ENCODE results near the gene PIK3R2. TPM values are rescaled to one million over a fixed set of nuclear protein-coding genes. Genes with fewer than 3 reads are reported as not detected.
A peak's percentile ranks its signal among the peaks of the same experiment; 100 is the strongest.

The PIK3R2 gene
- total and polyA plus RNA-seq, 2 of the 13 experiments (the other 11 are each of a cell fraction or from before 2014, with no cell fraction given): 18.6 to 25.3 TPM

- TF ChIP-seq FOXP1 (IDR thresholded peaks at IDR 0.05) (no peak), FOXP1 (CRISPR knock-in tag; IDR thresholded peaks at IDR 0.05) (0 out of 2 replicates have a peak, but pooled peaks have one; percentile 23), STAG1 (CRISPR knock-in tag; IDR thresholded peaks at IDR 0.05) (no peak; the same call in 1 of the 2 replicates), HNRNPUL1 (IDR thresholded peaks at IDR 0.05; ENCODE audit: low read depth, low read length) (no peak; the same call in none of the 2 replicates), SMC3 (IDR thresholded peaks at IDR 0.05; ENCODE audit: low read length) (peak; percentile 2; the same call in 1 of the 2 replicates), SATB2 (CRISPR knock-in tag; IDR thresholded peaks at IDR 0.05) (0 out of 2 replicates have a peak, but pooled peaks have one; percentile 54), ZNF776 (CRISPR knock-in tag; IDR thresholded peaks at IDR 0.05) (no peak), ZNF766 (CRISPR knock-in tag; IDR thresholded peaks at IDR 0.05; ENCODE audit: borderline replicate concordance) (0 out of 2 replicates have a peak, but pooled peaks have one; percentile 46), ZUFSP (CRISPR knock-in tag; IDR thresholded peaks at IDR 0.05; ENCODE audit: borderline replicate concordance) (no peak), ZNF792 (CRISPR knock-in tag; IDR thresholded peaks at IDR 0.05) (no peak; the same call in 1 of the 2 replicates), TCF7 (IDR thresholded peaks at IDR 0.05; ENCODE audit: low read depth) (no peak), ZNF282 (IDR thresholded peaks at IDR 0.05; ENCODE audit: partially characterized antibody) (no peak), ZXDC (CRISPR knock-in tag; IDR thresholded peaks at IDR 0.05) (no peak), MXD1 (CRISPR knock-in tag; IDR thresholded peaks at IDR 0.05) (no peak; the same call in 1 of the 2 replicates), ZNF414 (CRISPR knock-in tag; IDR thresholded peaks at IDR 0.05) (no peak), ZMAT5 (CRISPR knock-in tag; IDR thresholded peaks at IDR 0.05; ENCODE audit: borderline replicate concordance, low read depth) (no peak), CBFB (CRISPR knock-in tag; IDR thresholded peaks at IDR 0.05) (no peak), ZNF839 (CRISPR knock-in tag; IDR thresholded peaks at IDR 0.05; ENCODE audit: borderline replicate concordance) (no peak), HOXA7 (CRISPR knock-in tag; IDR thresholded peaks at IDR 0.05) (no peak), MAFF (IDR thresholded peaks at IDR 0.05; ENCODE audit: low read depth, low read length) (no peak), NR2C2 (CRISPR knock-in tag; IDR thresholded peaks at IDR 0.05; ENCODE audit: borderline replicate concordance) (peak; percentile 47; the same call in 1 of the 2 replicates), GZF1 (CRISPR knock-in tag; IDR thresholded peaks at IDR 0.05) (no peak), THRA (CRISPR knock-in tag; IDR thresholded peaks at IDR 0.05; ENCODE audit: borderline replicate concordance) (peak; percentile 45; the same call in 1 of the 2 replicates)
These were observed 17.0 kb upstream of the PIK3R2 start (continued) for GRCh38 chr19:18135712-18136584.
